ENCODE data around the gene HID1. TPM values are rescaled to one million over a fixed set of nuclear protein-coding genes. Genes with fewer than 3 reads are reported as not detected.

HID1 gene
- total RNA-seq, 1 experiment from 2014 or later = 114 TPM

DNA sequence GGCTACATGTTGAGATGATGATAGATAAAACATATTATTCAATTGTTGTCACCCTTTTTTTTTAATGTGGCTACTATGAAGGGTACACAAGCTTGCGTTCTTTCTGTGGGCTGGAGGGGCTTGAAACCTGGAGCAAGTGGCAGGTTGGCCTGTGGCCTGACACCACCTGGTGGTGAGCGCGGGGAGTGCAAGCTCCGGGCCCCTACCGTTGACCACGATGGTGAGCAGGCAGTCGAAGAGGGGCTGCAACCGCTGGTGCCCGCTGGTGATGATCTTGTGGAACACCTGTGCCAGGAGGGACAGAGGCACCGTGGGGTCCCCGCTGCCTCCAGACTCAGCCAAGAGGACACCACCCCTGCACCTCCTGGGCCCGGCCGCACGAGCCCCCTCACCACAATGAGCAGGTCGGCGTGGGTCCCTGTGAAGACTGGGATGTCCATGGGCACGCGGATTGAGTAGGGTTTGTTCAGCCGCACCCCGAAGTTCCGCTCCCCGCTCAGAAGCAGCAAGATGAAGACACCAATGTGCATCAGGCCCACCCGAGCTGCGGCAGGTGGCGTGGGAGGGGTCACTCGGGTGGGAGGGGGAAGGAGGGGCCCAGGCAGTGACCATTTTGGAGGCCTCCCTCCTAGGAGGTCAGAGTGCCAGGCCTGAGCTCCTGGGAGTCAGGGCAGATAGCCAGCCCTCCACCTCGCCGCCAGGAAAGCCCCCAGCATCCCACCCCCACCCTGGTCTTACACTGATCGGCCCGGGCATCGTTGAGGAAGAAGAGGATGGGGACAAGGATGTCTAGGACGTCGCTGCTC is 14.4 kb downstream of the HID1 start:
- Mint-ChIP-seq H3K4me3 (ENCODE audit: low read depth, unreplicated experiment) (no peak overlapping the region), H3K27me3 (ENCODE audit: unreplicated experiment) (no peaks in the 10 kb centered on the region), H3K27ac (ENCODE audit: unreplicated experiment) (no peak overlapping the region), H3K9me3 (ENCODE audit: low read depth, unreplicated experiment) (no peaks in the 10 kb centered on the region), H3K36me3 (ENCODE audit: insufficient read depth, unreplicated experiment) (peaks cover 77% of the 10 kb centered on the region), H3K4me1 (ENCODE audit: low read depth, unreplicated experiment) (peaks cover 11% of the 10 kb centered on the region)
- intact Hi-C loops (cut with micrococcal nuclease; ENCODE audit: unreplicated experiment) = no loop called here
- peak; percentile 91 for DNase-seq
- TF ChIP-seq, protein P1, sequence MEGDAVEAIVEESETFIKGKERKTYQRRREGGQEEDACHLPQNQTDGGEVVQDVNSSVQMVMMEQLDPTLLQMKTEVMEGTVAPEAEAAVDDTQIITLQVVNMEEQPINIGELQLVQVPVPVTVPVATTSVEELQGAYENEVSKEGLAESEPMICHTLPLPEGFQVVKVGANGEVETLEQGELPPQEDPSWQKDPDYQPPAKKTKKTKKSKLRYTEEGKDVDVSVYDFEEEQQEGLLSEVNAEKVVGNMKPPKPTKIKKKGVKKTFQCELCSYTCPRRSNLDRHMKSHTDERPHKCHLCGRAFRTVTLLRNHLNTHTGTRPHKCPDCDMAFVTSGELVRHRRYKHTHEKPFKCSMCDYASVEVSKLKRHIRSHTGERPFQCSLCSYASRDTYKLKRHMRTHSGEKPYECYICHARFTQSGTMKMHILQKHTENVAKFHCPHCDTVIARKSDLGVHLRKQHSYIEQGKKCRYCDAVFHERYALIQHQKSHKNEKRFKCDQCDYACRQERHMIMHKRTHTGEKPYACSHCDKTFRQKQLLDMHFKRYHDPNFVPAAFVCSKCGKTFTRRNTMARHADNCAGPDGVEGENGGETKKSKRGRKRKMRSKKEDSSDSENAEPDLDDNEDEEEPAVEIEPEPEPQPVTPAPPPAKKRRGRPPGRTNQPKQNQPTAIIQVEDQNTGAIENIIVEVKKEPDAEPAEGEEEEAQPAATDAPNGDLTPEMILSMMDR (IDR thresholded peaks at IDR 0.05; ENCODE audit: unreplicated experiment) = peak; percentile 95
- CTCF ChIA-PET = interaction anchor here (0.6 to 1.7 kb wide), 8 partner anchors 11 to 725 kb away, joined by 3 to 11 read pairs (median 4); partner anchors contain the start of genes CDR2L and OTOP2
- no TSS peak for BruUV-seq (replicated peaks)

DNA sequence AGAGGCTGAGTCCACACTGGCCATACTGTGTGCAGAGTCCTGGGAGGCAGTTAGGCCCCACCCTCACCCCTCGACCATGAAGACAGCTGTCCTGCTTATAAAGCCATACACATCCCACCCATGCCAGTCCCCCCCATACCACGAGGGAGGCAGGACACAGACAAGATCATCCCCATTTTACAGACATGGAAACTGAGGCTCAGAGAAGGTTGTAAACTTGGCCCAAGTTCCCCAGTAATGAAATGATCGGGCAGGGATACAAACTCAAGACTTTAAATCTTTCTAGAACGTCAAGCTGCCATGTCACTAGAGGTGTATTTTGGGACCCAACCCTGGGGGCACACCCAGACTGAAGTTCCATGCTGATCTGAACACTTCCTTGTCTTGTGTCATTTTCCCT is 16.5 kb downstream of the HID1 start:
- Mint-ChIP-seq H3K4me1 (ENCODE audit: low read depth, unreplicated experiment) (peaks cover 11% of the 10 kb centered on the region), H3K27me3 (ENCODE audit: unreplicated experiment) (no peaks in the 10 kb centered on the region), H3K36me3 (ENCODE audit: insufficient read depth, unreplicated experiment) (peaks cover 80% of the 10 kb centered on the region), H3K27ac (ENCODE audit: unreplicated experiment) (no peak overlapping the region), H3K9me3 (ENCODE audit: low read depth, unreplicated experiment) (no peaks in the 10 kb centered on the region), H3K4me3 (ENCODE audit: low read depth, unreplicated experiment) (no peak overlapping the region)
- CTCF ChIA-PET = no interaction called here
- no TSS peak for BruUV-seq (replicated peaks)
- intact Hi-C loops (cut with micrococcal nuclease; ENCODE audit: unreplicated experiment) = no loop called here
- no peak for DNase-seq
- TF ChIP-seq, protein P1 (IDR thresholded peaks at IDR 0.05; ENCODE audit: unreplicated experiment) = no peak

DNA sequence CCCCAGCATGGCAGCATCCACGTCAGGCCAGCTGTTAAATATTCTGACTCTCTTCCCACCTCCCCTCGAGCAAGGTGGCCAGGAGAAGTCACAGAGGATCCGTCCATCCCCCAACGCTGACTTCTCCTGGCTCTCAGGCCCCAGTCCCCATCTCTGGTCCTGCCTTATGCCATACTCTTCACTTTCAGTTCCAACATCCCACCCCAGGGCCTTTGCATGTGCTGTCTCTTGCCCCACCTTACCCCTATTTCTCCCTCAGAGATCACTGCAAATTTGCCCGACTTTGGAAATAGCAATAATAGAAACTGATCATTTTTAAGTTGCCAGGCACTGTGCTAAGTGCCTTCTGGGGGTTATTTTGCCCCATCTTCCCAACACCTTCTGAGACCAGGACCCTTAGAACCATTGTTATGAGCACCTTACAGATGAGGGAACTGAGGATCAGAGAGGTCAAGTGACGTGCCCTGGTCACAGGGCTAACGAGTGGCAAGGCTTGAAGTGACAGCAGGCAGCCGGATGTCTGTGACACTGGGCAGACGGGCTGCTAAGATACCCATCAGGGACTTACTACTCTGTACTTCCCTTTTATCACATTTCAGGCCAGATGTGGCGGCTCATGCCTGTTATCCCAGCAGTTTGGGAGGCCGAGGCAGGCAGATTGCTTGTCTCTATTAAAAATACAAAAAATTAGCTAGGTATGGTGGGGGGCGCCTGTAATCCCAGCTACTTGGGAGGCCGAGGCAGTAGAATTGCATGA is 17.7 kb downstream of the HID1 start:
- no peak for DNase-seq
- Mint-ChIP-seq H3K9me3 (ENCODE audit: low read depth, unreplicated experiment) (no peaks in the 10 kb centered on the region), H3K27me3 (ENCODE audit: unreplicated experiment) (no peaks in the 10 kb centered on the region), H3K36me3 (ENCODE audit: insufficient read depth, unreplicated experiment) (peaks cover 70% of the 10 kb centered on the region), H3K4me3 (ENCODE audit: low read depth, unreplicated experiment) (no peak overlapping the region), H3K4me1 (ENCODE audit: low read depth, unreplicated experiment) (no peaks in the 10 kb centered on the region), H3K27ac (ENCODE audit: unreplicated experiment) (peak overlapping the region; percentile 47)
- no TSS peak for BruUV-seq (replicated peaks)
- intact Hi-C loops (cut with micrococcal nuclease; ENCODE audit: unreplicated experiment) = no loop called here
- TF ChIP-seq, protein P1 (IDR thresholded peaks at IDR 0.05; ENCODE audit: unreplicated experiment) = no peak
- CTCF ChIA-PET = no interaction called here

GRCh38 chr17:74954115-74954514 is 18.4 kb downstream of the HID1 start:
- intact Hi-C loops (cut with micrococcal nuclease; ENCODE audit: unreplicated experiment) = no loop called here
- Mint-ChIP-seq H3K9me3 (ENCODE audit: low read depth, unreplicated experiment) (no peaks in the 10 kb centered on the region), H3K4me1 (ENCODE audit: low read depth, unreplicated experiment) (no peaks in the 10 kb centered on the region), H3K36me3 (ENCODE audit: insufficient read depth, unreplicated experiment) (peaks cover 67% of the 10 kb centered on the region), H3K27me3 (ENCODE audit: unreplicated experiment) (no peaks in the 10 kb centered on the region), H3K27ac (ENCODE audit: unreplicated experiment) (no peak overlapping the region), H3K4me3 (ENCODE audit: low read depth, unreplicated experiment) (no peak overlapping the region)
- no TSS peak for BruUV-seq (replicated peaks)
- TF ChIP-seq, protein P1 (IDR thresholded peaks at IDR 0.05; ENCODE audit: unreplicated experiment) = no peak
- no peak for DNase-seq
- CTCF ChIA-PET = interaction anchor here (0.7 kb wide), 1 partner anchor 32 kb away, joined by 3 read pairs; no protein-coding TSS in a partner anchor
